ENCODE results near the gene HCRTR1.

The HCRTR1 gene

GRCh38 chr1:31669786-31670592 lies 52.5 kb downstream of the HCRTR1 start:
- DNase-seq, result peak in 1 of 2 donors; percentile 7

- no peak for DNase-seq
Measured at GRCh38 chr1:31670593-31670964, 53.1 kb downstream of the HCRTR1 start.

GRCh38 chr1:31671147-31671546 lies 53.7 kb downstream of the HCRTR1 start:
- no peak for DNase-seq

GRCh38 chr1:31671561-31672201 lies 54.2 kb downstream of the HCRTR1 start:
- DNase-seq, result no peak

- no peak for DNase-seq
Measured at GRCh38 chr1:31672986-31673385, 55.5 kb downstream of the HCRTR1 start.

- DNase-seq, result no peak
Measured at GRCh38 chr1:31673433-31673832, 55.9 kb downstream of the HCRTR1 start.

- DNase-seq, result no peak
Measured at GRCh38 chr1:31674626-31675025, 57.1 kb downstream of the HCRTR1 start.

GRCh38 chr1:31675161-31675560 lies 57.7 kb downstream of the HCRTR1 start:
- no peak for DNase-seq

GRCh38 chr1:31675756-31676155 lies 58.3 kb downstream of the HCRTR1 start:
- no peak for DNase-seq

All from stimulated activated CD4-positive, alpha-beta T cell treated with anti-CD3 and anti-CD28 coated beads, Interleukin-2, amount 100 ng/mL, for 48 hours (primary cell).